ENCODE data around the gene TRAPPC2.
"Not testable (repeated sequence)": the region's sequence is repeated elsewhere in the genome, so short reads cannot be mapped to it uniquely, and the experiment has no call there.

TRAPPC2 gene

GRCh38 chrX:13732246-13733067, 2.0 kb downstream of the TRAPPC2 start:
- no peak for TF ChIP-seq CTCF (conservative IDR thresholded peaks at IDR 0.05; ENCODE audit: low read depth, low read length)
- DNase-seq (ENCODE audit: low read depth) = no peak
- no peak overlapping the region for H3K4me3 ChIP-seq (ENCODE audit: low read length)

GRCh38 chrX:13730523-13730922, 3.9 kb downstream of the TRAPPC2 start:
- not testable (repeated sequence) for DNase-seq (ENCODE audit: low read depth); H3K4me3 ChIP-seq (ENCODE audit: low read length)

- DNase-seq (ENCODE audit: low read depth); H3K4me3 ChIP-seq (ENCODE audit: low read length): not testable (repeated sequence)
These were observed 7.8 kb downstream of the TRAPPC2 start for GRCh38 chrX:13726583-13726982.

- not testable (repeated sequence) for H3K4me3 ChIP-seq (ENCODE audit: low read length); DNase-seq (ENCODE audit: low read depth)
These were observed 9.5 kb downstream of the TRAPPC2 start for GRCh38 chrX:13724878-13725277.

GRCh38 chrX:13721819-13722519, 12.5 kb downstream of the TRAPPC2 start:
- H3K4me3 ChIP-seq (ENCODE audit: low read length) = no peak overlapping the region
- TF ChIP-seq CTCF (conservative IDR thresholded peaks at IDR 0.05; ENCODE audit: low read depth, low read length) = no peak
- no peak for DNase-seq (ENCODE audit: low read depth)

- TF ChIP-seq CTCF (conservative IDR thresholded peaks at IDR 0.05; ENCODE audit: low read depth, low read length) = no peak
- H3K4me3 ChIP-seq (ENCODE audit: low read length) = no peak overlapping the region
- no peak for DNase-seq (ENCODE audit: low read depth)
These were observed 13.0 kb downstream of the TRAPPC2 start for GRCh38 chrX:13721371-13721770.

- no peak for DNase-seq (ENCODE audit: low read depth)
- TF ChIP-seq CTCF (conservative IDR thresholded peaks at IDR 0.05; ENCODE audit: low read depth, low read length) = no peak
- H3K4me3 ChIP-seq (ENCODE audit: low read length) = no peak overlapping the region
These were observed 15.1 kb downstream of the TRAPPC2 start for GRCh38 chrX:13719192-13719856.

GRCh38 chrX:13717700-13718472, 16.5 kb downstream of the TRAPPC2 start:
- DNase-seq (ENCODE audit: low read depth) = no peak
- no peak for TF ChIP-seq CTCF (conservative IDR thresholded peaks at IDR 0.05; ENCODE audit: low read depth, low read length)

More at GRCh38 chrX:13717700-13718472, 16.5 kb downstream of the TRAPPC2 start:
- H3K4me3 ChIP-seq (ENCODE audit: low read length) = no peak overlapping the region

Data from retinal pigment epithelial cell (primary cell).